ENCODE measurements around the gene KRTAP10-8. TPM values are rescaled to one million over a fixed set of nuclear protein-coding genes. Genes with fewer than 3 reads are reported as not detected.

Gene KRTAP10-8
- total RNA-seq, 6 experiments from 2014 or later, result not detected

DNA sequence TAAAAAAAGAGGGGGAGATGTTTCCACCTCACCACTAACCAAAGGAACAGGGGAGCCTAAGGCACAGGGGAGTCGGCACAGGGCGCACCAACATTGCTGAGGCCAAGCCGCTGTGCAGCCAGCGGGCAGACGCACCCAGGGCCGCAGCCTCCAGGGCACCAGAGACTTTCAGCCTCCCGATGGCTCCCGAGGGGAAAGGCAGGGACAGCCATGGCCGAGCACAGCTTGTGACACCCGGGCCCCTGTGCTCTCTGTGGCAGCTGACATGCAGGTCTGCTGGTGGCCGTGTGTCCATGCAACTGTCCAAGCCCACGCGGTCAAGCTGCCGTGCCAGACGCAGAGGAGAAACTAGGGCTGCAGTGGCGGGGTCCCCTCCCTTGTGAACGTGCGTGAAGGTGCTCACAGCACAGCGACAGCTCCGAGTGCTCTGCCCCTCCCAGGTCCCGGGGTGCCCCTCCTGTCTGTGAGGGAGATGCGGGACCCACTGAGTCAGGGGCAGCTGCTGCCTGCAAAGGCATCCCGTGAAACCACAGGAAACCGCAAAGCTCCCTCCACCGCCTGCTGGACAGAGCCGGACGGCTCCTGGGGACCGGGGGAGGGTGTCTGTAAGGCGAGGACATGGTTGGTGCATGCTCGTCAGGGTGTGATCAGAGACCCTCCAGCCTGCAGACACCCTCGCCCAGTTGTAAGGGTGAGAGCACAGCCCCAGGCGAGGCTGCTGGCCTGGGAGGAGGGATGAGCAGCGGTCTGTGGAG lies 36.9 kb downstream of the KRTAP10-8 start:
- H3K4me1 Mint-ChIP-seq (ENCODE audit: low read depth), result no peaks in the 10 kb centered on the region
- no peak for DNase-seq
- TF ChIP-seq, protein P1, sequence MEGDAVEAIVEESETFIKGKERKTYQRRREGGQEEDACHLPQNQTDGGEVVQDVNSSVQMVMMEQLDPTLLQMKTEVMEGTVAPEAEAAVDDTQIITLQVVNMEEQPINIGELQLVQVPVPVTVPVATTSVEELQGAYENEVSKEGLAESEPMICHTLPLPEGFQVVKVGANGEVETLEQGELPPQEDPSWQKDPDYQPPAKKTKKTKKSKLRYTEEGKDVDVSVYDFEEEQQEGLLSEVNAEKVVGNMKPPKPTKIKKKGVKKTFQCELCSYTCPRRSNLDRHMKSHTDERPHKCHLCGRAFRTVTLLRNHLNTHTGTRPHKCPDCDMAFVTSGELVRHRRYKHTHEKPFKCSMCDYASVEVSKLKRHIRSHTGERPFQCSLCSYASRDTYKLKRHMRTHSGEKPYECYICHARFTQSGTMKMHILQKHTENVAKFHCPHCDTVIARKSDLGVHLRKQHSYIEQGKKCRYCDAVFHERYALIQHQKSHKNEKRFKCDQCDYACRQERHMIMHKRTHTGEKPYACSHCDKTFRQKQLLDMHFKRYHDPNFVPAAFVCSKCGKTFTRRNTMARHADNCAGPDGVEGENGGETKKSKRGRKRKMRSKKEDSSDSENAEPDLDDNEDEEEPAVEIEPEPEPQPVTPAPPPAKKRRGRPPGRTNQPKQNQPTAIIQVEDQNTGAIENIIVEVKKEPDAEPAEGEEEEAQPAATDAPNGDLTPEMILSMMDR (IDR thresholded peaks at IDR 0.05), result no peak
- H3K36me3 Mint-ChIP-seq (ENCODE audit: low read depth), result peaks cover 21% of the 10 kb centered on the region
- peaks cover 58% of the 10 kb centered on the region for H3K9me3 Mint-ChIP-seq
- H3K4me3 Mint-ChIP-seq, result no peak overlapping the region
- no peak overlapping the region for H3K27ac Mint-ChIP-seq
- H3K27me3 Mint-ChIP-seq (ENCODE audit: insufficient read depth), result peaks cover 8% of the 10 kb centered on the region

DNA sequence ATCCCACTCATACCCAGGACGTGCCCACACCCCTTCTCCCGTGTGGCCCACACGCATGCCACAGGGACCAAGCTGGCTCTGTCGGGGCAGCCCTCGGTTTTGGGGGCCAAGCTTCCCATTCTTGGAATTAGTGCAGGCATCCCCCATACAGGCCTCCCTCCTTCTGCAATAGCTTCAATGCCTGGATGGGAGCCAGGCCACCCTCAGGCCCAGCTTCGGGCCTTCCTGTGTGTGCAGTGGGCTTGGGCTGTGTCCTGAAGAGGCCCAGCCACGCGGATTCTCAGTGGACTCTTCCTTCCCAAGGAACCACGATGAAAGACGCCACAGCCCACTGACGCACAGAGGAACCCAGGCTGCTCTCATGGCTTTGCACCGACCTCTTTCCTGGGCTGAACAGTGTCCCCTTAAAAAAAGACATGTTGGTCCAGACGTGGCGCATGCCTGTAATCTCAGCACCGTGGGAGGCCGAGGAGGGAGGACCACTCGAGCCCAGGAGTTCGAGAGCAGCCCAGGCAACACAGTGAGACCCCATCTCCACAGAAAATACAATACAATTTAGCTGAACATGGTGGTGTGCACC lies 37.7 kb downstream of the KRTAP10-8 start:
- Mint-ChIP-seq H3K9me3 (peaks cover 52% of the 10 kb centered on the region), H3K27ac (no peak overlapping the region), H3K27me3 (ENCODE audit: insufficient read depth) (peaks cover 10% of the 10 kb centered on the region), H3K36me3 (ENCODE audit: low read depth) (peaks cover 12% of the 10 kb centered on the region), H3K4me3 (no peak overlapping the region), H3K4me1 (ENCODE audit: low read depth) (no peaks in the 10 kb centered on the region)
- no peak for DNase-seq
- TF ChIP-seq, protein P1 (IDR thresholded peaks at IDR 0.05), result no peak

DNA sequence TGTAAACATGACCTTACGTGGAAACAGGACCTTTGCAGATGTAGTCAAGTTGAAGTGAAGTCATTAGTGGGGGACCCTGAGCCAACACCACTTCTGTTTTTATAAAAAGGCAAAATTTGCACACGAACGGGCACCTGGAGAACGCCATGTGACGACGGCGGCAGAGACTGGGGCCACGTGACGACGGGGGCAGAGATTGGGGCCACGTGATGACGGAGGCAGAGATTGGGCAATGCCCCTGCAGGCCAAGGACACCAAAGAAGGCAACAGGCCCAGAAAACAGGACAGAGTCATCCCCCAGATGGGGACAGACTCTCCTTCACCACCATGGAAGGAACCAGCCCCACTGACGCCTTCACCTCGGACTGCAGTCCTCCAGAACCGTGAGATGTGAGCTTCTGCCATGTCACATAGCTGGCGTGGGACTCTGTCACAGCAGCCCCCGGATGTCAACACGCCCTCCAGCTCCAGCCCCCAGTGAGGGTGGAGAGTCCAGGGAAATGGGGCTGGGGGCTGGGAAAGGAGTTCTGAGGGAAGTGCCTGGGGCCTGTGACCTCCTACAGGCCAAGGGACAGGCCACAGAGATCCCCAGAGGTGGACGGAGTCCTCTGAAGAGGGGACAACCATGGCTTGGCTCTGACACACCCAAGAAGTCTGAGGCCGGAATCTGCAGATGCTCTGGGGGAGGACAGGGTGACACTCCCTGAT lies 38.5 kb downstream of the KRTAP10-8 start:
- TF ChIP-seq, protein P1 (IDR thresholded peaks at IDR 0.05), result no peak
- Mint-ChIP-seq H3K36me3 (ENCODE audit: low read depth) (peaks cover 6% of the 10 kb centered on the region), H3K27me3 (ENCODE audit: insufficient read depth) (peaks cover 10% of the 10 kb centered on the region), H3K4me1 (ENCODE audit: low read depth) (no peaks in the 10 kb centered on the region), H3K27ac (no peak overlapping the region), H3K4me3 (no peak overlapping the region), H3K9me3 (peaks cover 44% of the 10 kb centered on the region)
- no peak for DNase-seq

DNA sequence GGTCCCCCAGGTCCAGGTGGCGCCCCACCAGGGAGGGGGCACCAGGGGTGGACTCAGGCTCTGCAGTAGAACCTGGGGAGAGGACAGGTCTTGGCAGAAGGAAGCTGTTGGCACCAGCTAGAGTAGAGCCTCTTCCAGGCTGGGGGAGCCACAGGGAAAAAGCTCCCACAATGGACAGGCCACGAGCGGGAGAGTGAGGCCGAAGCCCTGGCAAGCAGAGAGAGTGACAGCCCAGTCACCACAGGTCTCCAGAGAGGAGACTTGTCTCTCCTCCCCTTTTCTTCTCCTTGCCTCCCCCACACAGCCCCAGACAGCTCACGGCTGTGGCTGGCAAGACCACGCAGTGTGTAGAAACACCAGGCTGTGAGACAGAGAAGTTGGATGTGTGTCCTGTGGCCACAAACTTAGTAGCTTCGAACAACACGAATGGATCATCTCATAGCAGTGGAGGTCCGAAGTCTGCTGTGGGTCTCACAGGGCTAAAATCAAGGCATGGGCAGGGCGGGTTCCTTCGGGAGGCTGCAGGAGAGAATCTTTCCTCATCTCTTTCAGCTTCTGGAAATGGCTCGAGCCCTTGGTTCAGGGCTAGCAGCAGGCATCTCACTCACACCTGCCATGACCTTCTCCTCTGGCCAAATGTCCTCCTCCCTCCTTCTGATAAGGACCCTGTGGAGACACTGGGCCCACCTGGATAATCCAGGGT lies 39.2 kb downstream of the KRTAP10-8 start:
- TF ChIP-seq, protein P1 (IDR thresholded peaks at IDR 0.05), result no peak
- H3K27me3 Mint-ChIP-seq (ENCODE audit: insufficient read depth), result peaks cover 15% of the 10 kb centered on the region
- no peak overlapping the region for H3K27ac Mint-ChIP-seq
- DNase-seq, result no peak
- H3K4me1 Mint-ChIP-seq (ENCODE audit: low read depth), result no peaks in the 10 kb centered on the region
- peaks cover 44% of the 10 kb centered on the region for H3K9me3 Mint-ChIP-seq
- H3K36me3 Mint-ChIP-seq (ENCODE audit: low read depth), result peaks cover 6% of the 10 kb centered on the region
- H3K4me3 Mint-ChIP-seq, result no peak overlapping the region

DNA sequence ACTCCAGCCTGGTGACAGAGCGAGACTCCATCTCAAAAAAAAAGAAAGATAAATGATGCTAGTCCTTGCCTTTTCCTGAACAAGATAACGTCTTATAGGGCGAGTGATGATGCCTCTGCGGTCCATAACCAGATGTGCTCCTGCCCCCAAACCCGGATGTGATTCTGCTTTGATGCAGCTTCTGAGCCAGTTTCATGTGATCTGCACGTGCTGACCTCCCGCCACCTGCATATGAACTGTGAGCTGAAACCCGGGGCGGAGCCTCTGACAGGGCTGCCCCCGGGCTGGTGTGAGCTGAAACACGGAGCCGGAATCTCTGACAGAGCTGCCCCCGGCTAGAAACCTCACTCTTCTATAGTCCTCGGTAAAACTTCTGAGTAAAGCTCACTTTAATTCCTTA lies 41.2 kb downstream of the KRTAP10-8 start:
- Mint-ChIP-seq H3K4me3 (no peak overlapping the region), H3K27me3 (ENCODE audit: insufficient read depth) (peaks cover 21% of the 10 kb centered on the region), H3K27ac (no peak overlapping the region), H3K36me3 (ENCODE audit: low read depth) (no peaks in the 10 kb centered on the region), H3K4me1 (ENCODE audit: low read depth) (no peaks in the 10 kb centered on the region), H3K9me3 (peaks cover 43% of the 10 kb centered on the region; the same call in 1 of the 2 replicates)
- DNase-seq, result no peak
- TF ChIP-seq, protein P1 (IDR thresholded peaks at IDR 0.05), result no peak
